Ammon's horn (tissue), 1 donor: Measurements from ENCODE around the gene DDX24.

Source experiments
- DNase-seq: peaks from one replicate; pipeline ENCODE4 v3.0.0-alpha.2; 2016; ENCODE audit warnings: low spot score

DDX24 gene

DNA sequence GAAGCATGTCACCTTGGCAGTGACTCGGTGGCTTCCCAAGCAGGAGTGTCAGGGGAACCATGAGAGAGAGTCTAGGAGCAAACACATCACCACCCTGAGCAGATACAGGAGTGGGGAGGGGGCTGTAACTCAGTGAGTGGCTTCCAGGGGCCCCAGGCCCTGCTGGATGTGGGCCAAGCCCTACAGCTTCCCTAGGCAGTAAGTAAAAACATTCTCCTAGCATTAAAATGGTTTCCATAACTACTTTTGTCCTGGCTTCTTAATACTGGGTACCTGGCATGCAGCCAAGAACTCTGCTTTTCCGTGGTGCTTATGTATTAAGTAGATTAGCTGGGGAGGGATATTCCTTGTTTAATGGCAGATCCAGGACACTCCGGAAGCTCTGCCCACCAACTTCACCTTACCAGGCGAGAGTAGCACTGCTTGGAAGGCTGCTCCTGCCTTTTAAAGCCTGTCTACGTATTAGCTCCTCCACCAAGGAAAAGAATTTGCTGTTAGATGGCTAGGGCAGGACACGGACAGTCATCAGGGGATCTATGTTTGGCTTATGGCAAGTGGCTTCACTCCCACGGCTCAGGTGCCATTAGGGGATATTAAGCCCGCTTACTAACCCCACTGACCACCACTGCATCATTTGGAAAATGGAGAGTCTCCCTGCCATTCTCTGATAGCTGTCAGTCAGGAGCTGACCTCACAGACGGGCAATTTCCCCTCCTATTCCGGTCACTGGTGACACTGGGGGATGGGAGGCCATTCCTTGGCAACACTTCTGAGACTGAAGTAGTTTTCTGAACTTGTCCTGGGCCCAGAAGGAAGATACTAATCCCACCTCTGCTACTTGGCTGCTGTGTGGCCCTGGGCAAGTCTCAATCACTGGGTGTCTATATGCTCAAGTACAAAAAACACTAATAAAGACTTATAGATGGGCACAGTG lies 32.0 kb downstream of the DDX24 start:
- DNase-seq = peak; percentile 1

DNA sequence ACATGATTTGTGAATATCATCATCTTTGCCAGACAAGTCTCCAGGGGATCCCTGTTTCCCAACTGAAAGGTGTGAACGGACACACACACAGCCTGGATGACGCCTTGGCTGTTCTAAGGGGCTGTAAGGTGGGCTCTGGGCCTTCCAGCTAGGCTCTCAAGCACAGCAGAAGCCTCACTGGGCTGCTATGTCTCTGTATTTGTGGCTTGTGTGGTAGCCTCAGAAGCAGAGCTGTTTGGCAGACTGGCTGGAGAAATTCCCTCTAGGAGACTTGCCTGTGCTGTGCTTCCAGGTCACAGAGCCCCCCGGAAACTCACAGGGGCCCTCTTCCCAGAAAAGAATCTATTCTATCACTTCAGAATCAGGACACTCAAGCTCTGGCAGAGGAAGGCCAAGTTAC lies 33.4 kb downstream of the DDX24 start:
- no peak for DNase-seq

DNA sequence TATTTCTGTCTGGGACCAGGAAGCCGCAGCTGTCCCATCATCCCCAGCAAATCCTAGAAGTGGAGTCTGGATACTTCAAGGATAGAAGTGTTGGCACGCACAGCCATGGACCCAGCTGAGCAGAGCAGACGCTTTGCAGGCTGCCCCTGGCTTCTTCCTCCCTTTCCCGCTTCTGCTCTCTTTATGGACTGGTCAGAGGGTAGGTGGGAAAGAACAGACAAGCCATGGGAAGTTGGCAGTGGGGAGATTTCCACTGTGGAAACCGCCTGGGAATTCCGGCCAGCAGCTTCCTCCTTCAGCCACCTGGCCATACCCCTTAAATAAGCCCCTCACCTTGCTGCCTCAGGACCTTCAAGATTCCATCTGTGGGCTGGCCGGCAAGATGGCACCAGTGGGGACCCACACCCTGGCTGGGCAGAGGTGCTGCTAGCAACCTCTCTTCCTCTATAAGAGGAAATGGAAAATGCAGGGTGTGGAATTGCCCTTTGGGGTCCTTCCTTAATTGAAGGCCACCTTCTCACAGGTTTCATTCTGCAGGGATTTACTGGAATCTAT lies 34.2 kb downstream of the DDX24 start:
- DNase-seq = no peak

DNA sequence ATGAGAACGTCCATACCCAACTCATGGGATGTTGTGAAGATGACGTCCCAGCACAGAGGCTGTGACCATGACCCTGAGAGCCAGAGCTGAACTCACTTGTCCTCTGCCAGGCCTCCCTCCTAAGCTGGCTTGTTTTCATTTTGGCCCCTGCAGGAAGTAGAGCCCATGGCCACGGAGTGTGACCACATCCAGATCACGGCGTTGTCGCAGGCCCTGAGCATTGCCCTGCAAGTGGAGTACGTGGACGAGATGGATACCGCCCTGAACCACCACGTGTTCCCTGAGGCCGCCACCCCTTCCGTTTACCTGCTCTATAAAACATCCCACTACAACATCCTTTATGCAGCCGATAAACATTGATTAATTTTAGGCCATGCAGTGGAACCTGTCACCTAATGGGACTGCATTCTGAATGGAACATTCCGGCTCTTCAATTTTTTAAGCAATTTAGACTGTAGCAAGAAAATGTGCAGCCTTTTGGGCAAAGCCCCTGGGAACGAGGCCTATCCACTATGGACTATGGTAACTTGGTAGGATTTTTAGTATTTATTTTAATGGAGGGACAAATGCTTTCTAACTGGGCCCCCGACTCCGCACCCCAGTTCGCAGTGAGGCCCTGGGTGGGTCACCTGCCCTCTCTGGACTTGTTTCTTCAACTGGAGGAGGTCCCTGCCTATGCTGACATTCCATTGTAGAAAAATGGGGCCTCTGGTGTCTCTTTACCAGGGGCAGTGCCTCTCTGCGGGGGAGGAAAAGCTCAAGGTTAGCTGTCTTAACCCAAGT lies 35.2 kb downstream of the DDX24 start:
- DNase-seq = no peak

DNA sequence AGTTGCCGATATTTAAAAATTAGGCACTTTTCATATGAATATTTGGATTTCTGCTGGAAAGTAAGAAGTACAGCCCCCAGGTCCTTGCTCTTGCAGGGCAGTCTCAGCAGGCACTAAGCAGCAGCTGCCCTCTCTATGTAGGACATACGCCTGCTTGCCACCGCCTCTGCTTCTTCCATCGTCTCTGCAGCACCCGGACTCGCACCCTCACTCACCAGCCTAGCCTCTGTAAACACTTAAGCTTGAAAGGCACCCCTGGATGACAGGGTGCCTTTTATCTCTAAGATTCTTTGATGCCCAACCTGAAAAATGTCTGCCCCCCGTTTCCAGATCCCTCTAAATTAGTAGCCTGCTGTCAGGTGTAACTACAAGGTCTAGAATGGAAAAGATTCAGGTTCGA lies 35.9 kb downstream of the DDX24 start:
- DNase-seq = no peak

DNA sequence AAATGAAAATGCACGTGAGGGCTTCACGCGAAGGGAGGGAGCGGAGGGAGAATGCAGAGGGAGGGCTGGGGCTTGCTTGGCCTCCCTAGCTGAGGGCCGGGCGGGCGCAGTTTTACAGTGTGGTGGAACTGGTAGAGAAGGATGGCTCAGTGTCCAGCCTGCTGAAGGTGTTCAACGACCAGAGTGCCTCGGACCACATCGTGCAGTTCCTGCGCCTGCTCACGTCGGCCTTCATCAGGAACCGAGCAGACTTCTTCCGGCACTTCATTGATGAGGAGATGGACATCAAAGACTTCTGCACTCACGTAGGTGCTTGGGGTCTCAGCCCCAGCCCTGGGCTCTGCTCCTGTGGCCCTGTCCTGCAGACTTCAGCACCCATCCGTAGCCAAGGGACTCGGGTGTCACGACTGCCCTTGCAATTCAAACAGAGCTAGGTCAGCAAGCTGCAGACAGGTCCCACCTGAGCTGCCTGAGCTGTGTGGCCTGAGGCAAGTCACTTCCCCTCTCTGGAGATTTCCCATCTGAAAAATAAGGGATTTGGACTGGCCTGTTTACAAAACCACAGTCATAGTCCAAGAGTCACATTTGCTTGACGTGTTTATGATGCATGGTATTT lies 36.4 kb downstream of the DDX24 start:
- no peak for DNase-seq

GRCh38 chr14:94043756-94044475 lies 37.1 kb downstream of the DDX24 start:
- no peak for DNase-seq

DNA sequence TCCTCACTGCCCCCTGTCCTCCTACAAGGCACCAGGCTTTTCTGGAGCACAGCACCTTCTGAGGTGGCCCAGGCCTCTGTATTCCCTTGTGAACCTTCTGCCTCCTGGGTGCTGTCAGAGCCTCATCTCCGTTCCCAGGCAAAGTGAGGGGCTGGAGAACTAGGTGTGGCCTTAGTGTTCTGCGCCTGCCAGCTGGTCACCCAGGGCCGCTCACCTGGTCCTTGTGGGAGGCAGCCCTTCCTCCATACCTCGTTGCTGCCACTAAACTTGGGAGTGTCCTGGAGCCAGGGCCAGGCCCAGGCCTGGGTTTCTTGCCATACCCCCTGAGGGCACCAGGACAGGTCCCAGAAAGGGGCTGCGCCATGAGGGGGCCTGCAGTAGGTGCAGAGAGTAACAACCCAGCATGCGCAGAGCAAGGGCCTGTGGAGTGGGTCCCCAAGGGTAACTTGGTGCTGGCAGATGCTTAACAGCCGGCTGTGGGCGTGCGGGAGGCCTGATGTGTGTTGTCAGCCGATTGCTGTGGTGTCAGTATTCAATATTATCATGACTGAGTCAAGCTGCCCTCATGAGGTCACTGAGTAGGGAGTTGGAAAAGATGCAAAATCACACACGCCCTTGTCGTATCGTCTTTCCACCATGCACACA lies 37.8 kb downstream of the DDX24 start:
- no peak for DNase-seq

DNA sequence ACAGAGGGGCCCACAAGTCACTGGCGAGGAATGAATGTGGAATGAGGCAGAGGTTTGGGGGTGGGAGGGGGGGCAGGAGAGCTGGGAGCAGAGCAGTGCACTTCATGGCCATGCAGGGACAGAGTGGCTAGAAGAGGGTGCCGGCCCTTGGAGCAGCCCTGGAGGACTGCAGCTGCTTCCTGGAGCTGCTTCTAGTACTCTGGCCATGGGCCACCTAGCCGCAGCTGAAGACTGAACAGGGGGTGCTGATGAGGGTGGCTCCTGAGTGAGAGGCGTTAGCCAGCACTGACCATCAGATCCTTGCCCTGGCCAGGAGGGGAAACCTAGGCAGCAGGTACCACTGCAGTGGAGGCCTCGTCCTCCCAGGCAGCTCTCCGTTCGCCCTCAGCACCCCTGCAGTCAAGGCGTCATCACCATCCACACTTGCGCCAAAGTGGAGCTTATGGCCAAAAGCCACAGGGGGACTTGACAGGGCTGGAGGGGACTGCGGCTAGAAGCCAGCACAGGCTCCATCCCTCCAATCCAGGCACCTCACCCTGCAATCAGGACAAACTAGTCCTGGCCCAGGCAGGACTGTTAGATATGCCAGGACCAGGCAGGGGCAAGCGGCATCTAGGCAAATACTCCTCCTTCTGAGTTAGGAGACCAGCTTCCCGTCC lies 38.4 kb downstream of the DDX24 start:
- DNase-seq = no peak

- DNase-seq = no peak
These were observed 39.3 kb downstream of the DDX24 start for GRCh38 chr14:94041551-94042346.

DNA sequence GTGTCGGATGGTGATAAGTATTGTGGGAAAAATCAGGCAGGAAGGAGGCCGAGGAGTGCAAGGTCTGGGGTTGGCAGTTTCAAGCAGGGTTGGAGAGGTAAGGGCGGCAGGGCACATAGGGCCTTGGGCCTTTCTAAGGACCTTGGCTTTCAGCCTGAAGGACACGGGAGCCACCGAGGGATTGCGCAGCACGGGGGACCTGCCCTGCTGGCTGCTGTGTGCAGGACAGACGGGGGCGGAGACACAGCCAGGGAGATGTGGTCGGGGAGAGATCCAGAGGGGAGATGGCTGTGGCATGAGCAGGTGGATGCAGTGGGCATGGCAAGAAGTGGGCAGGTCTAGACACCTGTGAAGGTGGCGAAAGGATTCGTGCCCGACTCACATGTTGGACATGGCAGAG lies 40.2 kb downstream of the DDX24 start:
- no peak for DNase-seq

GRCh38 chr14:94040247-94040646 lies 40.8 kb downstream of the DDX24 start:
- DNase-seq = no peak

DNA sequence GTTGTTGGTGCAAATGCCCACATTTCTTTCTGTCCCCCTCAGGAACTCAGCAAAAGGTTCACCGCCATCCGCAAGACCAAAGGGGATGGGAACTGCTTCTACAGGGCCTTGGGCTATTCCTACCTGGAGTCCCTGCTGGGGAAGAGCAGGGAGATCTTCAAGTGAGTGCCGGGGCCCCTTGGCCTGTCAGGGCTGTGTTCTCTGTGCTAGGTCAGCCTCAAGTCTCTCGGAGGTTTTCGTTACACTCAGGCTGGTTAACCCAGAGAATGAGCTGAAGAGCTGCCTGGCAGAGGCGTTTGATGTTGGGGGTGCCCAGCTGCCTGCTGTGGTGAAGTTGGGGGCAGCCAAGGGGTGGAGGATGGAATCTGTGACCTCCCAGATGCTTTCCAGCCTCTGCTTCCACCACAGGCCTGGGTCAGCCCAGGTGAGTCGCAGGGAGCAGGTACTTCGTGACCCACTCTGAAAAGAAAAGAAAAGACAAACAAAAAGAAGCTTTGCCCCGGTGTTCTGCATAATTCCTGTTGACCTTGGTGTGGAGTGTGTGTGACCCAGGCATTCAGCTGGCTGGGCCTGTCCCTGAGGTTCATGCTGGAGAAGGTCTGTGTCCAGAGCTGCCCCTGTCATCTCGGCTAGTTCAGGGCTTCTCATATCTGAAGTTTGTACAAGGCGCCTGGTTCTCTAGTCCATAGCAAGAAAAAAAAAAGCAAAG lies 41.9 kb downstream of the DDX24 start:
- DNase-seq = no peak

- DNase-seq = no peak
These were observed 42.5 kb downstream of the DDX24 start for GRCh38 chr14:94038510-94038909.

- DNase-seq = no peak
These were observed 43.0 kb downstream of the DDX24 start for GRCh38 chr14:94037954-94038353.

GRCh38 chr14:94036313-94037167 lies 44.5 kb downstream of the DDX24 start:
- peak; percentile 68 for DNase-seq

DNA sequence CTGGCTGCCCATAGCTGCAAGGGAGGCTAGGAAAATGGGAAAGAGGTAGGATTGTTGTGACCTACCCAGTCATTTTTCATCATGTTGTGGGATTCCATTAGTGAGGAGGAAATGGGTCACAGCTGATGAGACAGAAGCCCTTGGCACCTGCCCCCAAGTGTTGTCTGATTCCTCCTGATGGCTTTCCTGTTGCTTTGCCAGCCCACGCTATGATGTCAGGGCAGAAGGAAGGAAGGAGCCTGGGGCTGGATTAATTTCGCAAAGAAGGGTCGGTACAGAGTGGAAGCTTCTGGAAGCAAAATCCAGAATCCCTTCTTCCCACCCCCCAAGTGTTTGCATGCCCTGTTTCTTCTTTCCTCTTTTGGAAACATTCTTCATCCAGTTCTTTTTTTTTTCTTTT lies 46.1 kb downstream of the DDX24 start:
- no peak for DNase-seq

DNA sequence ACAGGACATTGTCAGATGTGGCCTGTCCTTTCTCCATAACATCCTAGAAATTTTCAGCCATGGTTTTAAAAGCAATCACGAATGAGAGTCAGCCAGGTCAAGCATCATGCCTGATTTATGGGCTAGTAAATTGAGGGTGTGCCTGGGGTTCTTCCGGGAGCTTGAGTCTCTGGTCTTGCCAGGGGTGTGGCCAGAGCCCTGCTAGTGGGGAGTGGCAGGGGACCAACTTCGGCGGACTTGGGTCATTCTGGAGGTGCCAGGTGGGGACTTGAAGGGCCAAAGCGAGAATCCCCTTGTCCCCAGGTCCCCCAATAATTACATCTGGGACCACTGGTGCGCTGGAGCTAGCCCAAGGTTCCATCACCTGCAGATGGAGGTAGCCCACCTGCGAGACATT lies 49.1 kb downstream of the DDX24 start:
- no peak for DNase-seq
